Measurements from ENCODE around the gene PMF1.

PMF1 gene

DNA sequence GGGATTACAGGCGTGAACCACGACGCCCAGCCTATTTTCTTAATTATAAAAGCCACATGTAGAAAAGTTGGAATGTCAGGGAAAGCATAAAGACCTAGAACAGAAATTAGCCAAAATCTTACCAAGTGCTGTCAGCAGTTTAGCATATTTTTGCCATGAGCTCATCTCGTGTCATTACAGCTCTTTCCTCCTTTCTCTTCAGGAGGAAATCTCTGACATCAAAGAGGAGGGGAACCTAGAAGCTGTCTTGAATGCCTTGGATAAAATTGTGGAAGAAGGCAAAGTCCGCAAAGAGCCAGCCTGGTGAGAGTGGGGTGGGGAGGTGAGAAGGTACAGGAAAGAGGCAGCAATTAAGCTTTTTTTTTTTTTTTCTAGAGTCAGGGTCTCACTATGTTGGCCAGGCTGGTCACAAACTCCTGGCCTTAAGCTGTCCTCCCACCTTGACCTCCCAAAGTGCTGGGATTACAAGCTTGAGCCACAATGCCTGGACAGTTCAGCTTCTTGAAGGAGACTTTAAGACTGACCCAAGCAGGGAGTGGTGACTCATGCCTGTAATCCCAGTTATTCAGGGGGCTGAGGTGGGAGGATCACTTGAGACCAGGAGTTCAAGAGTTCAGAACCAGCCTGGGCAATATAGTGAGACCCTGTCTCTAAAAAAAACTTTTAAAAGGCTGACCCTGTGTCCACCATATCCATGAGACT is 20.8 kb downstream of the PMF1 start:
- Histone ChIP-seq H3K4me1 (ENCODE audit: insufficient read depth, poor library complexity, severe bottlenecking) (no peaks in the 10 kb centered on the region), H3K36me3 (ENCODE audit: low read depth) (peaks cover 15% of the 10 kb centered on the region), H3K27me3 (ENCODE audit: insufficient read depth, poor library complexity, severe bottlenecking) (no peaks in the 10 kb centered on the region), H3K4me3 (ENCODE audit: severe bottlenecking) (no peak overlapping the region), H3K9me3 (ENCODE audit: severe bottlenecking) (no peaks in the 10 kb centered on the region), H3K27ac (ENCODE audit: poor library complexity, severe bottlenecking) (peak overlapping the region; percentile 19)
- ATAC-seq (ENCODE audit: low read depth) (peak; percentile 38; the same call in 1 of the 3 replicates), DNase-seq (ENCODE audit: low spot score) (no peak)
- TF ChIP-seq, protein P1, sequence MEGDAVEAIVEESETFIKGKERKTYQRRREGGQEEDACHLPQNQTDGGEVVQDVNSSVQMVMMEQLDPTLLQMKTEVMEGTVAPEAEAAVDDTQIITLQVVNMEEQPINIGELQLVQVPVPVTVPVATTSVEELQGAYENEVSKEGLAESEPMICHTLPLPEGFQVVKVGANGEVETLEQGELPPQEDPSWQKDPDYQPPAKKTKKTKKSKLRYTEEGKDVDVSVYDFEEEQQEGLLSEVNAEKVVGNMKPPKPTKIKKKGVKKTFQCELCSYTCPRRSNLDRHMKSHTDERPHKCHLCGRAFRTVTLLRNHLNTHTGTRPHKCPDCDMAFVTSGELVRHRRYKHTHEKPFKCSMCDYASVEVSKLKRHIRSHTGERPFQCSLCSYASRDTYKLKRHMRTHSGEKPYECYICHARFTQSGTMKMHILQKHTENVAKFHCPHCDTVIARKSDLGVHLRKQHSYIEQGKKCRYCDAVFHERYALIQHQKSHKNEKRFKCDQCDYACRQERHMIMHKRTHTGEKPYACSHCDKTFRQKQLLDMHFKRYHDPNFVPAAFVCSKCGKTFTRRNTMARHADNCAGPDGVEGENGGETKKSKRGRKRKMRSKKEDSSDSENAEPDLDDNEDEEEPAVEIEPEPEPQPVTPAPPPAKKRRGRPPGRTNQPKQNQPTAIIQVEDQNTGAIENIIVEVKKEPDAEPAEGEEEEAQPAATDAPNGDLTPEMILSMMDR (IDR thresholded peaks at IDR 0.05; ENCODE audit: poor library complexity, severe bottlenecking) = no peak

DNA sequence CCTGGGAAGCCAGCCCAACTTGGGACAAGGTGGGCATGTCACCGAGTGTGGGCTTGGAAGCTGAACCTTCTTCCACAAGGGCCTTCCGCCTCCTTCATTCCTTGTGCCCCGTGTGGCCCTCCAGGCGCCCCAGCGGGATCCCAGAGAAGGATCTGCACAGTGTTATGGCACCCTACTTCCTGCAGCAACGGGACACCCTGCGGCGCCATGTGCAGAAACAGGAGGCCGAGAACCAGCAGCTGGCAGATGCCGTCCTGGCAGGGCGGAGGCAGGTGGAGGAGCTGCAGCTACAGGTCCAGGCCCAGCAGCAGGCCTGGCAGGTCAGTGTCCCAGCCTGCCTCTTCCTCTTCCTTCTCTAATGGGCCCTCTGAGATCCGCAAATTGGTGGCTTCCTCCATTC is 23.4 kb downstream of the PMF1 start:
- H3K9me3 ChIP-seq (ENCODE audit: severe bottlenecking) = no peaks in the 10 kb centered on the region
- no peak for DNase-seq (ENCODE audit: low spot score)
- no peaks in the 10 kb centered on the region for H3K27me3 ChIP-seq (ENCODE audit: insufficient read depth, poor library complexity, severe bottlenecking)
- no peak overlapping the region for H3K27ac ChIP-seq (ENCODE audit: poor library complexity, severe bottlenecking)
- TF ChIP-seq, protein P1 (IDR thresholded peaks at IDR 0.05; ENCODE audit: poor library complexity, severe bottlenecking) = no peak
- no peak for ATAC-seq (ENCODE audit: low read depth)
- peaks cover 14% of the 10 kb centered on the region for H3K36me3 ChIP-seq (ENCODE audit: low read depth)
- H3K4me1 ChIP-seq (ENCODE audit: insufficient read depth, poor library complexity, severe bottlenecking) = no peaks in the 10 kb centered on the region
- no peak overlapping the region for H3K4me3 ChIP-seq (ENCODE audit: severe bottlenecking)

DNA sequence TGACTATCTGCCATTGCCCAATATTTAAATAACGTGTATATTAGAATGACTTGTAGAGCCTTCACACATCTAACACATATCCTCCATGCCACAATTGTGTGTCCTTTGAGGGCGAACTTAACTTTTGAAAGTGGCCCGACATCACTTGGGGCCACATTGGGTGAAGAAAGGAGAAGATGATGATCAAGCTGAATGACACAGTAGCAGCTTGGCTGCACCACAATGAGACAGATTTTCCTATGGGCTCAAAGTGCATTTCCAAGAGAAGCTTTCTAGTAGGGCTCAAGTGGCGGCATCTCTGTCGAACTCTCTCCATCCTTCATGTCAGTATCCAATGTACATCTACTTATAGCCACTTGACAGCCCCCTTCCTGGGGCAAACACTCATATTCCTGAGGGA is 25.4 kb downstream of the PMF1 start:
- H3K4me3 ChIP-seq (ENCODE audit: severe bottlenecking) = no peak overlapping the region
- H3K9me3 ChIP-seq (ENCODE audit: severe bottlenecking) = no peaks in the 10 kb centered on the region
- ATAC-seq (ENCODE audit: low read depth) = no peak
- TF ChIP-seq, protein P1 (IDR thresholded peaks at IDR 0.05; ENCODE audit: poor library complexity, severe bottlenecking) = no peak
- DNase-seq (ENCODE audit: low spot score) = no peak
- no peaks in the 10 kb centered on the region for H3K27me3 ChIP-seq (ENCODE audit: insufficient read depth, poor library complexity, severe bottlenecking)
- peaks cover 10% of the 10 kb centered on the region for H3K4me1 ChIP-seq (ENCODE audit: insufficient read depth, poor library complexity, severe bottlenecking)
- H3K36me3 ChIP-seq (ENCODE audit: low read depth) = peaks cover 14% of the 10 kb centered on the region
- no peak overlapping the region for H3K27ac ChIP-seq (ENCODE audit: poor library complexity, severe bottlenecking)

- no peak overlapping the region for H3K4me3 ChIP-seq (ENCODE audit: severe bottlenecking)
- no peaks in the 10 kb centered on the region for H3K9me3 ChIP-seq (ENCODE audit: severe bottlenecking)
These were observed 28.6 kb downstream of the PMF1 start for GRCh38 chr1:156241311-156241811.

More at GRCh38 chr1:156241311-156241811, 28.6 kb downstream of the PMF1 start:
- peaks cover 10% of the 10 kb centered on the region for H3K4me1 ChIP-seq (ENCODE audit: insufficient read depth, poor library complexity, severe bottlenecking)
- peak overlapping the region; percentile 41 for H3K27ac ChIP-seq (ENCODE audit: poor library complexity, severe bottlenecking)
- ATAC-seq (ENCODE audit: low read depth) (peak; percentile 84), DNase-seq (ENCODE audit: low spot score) (peak; percentile 88)
- TF ChIP-seq, protein P1 (IDR thresholded peaks at IDR 0.05; ENCODE audit: poor library complexity, severe bottlenecking) = no peak
- peaks cover 6% of the 10 kb centered on the region for H3K27me3 ChIP-seq (ENCODE audit: insufficient read depth, poor library complexity, severe bottlenecking)
- peaks cover 7% of the 10 kb centered on the region; the same call in 1 of the 2 replicates for H3K36me3 ChIP-seq (ENCODE audit: low read depth)

Data from RWPE2 (cell line).